HepG2 (cell line): Measurements from ENCODE around the gene TSEN34. TPM values are rescaled to one million over a fixed set of nuclear protein-coding genes. Genes with fewer than 3 reads are reported as not detected.

ENCODE experiments used
- ATAC-seq: fragments of 200-7000 bp; cut with Tn5 transposase; 3 replicates; pipeline ENCODE4 v1.9.1; 2020; ENCODE audit warnings: mild to moderate bottlenecking, moderate library complexity
- BruUV-seq: library from RNA; stranded (reverse); fragments of 400-500 nt; replicated peaks from 2 replicates; lab custom pipeline; 2021; lab: Mats Ljungman, UMichigan
- CTCF ChIA-PET: fragments of 300-600 bp; formaldehyde crosslinking; extraction: SDS; loops from one replicate; lab custom pipeline; 2021; ENCODE audit warnings: low total read pairs, inconsistent platforms, low intra/inter-chr PET ratio; lab: Yijun Ruan, JAX
- POLR2A ChIA-PET: fragments of 350-600 bp; sonication (Branson Sonifier 250); formaldehyde crosslinking; loops from one replicate; lab custom pipeline; 2020; ENCODE audit warnings: antibody characterized with exemption, inconsistent platforms; lab: Yijun Ruan, JAX
- DNase-seq: peaks from one replicate; pipeline ENCODE4 v3.0.0-alpha.2; 2015; ENCODE audit warnings: low spot score
- FAIRE-seq: peaks from 3 replicates; lab custom pipeline; 2011; peaks lifted over from hg19 to GRCh38; lab: Jason Lieb, UNC
- H2AFZ ChIP-seq: one replicate; pipeline ENCODE4 v1.6.1; 2011; ENCODE audit warnings: low read length, inconsistent platforms
- H3K27ac ChIP-seq: fragments of 300-600 bp; 3 replicates; pipeline ENCODE4 v1.8.0; 2011; ENCODE audit warnings: mixed run types, mild to moderate bottlenecking, mixed read lengths, low read length, inconsistent platforms; ENCODE audit not compliant: insufficient read depth; ENCODE audit errors: extremely low read length
- H3K27me3 ChIP-seq, 2 experiments: fragments of 200-600 bp in 1 of 2; 2 replicates in 1 of 2; 3 replicates in 1 of 2; pipeline versions ENCODE4 v1.6.0 to v1.8.0; 2011; ENCODE audit warnings: low read length in 2 of 2, mild to moderate bottlenecking in 2 of 2, moderate library complexity in 2 of 2, inconsistent platforms in 1 of 2; ENCODE audit not compliant: insufficient read depth in 2 of 2, control insufficient read depth in 1 of 2
- H3K36me3 ChIP-seq, 2 experiments: fragments of 200-600 bp in 1 of 2; replicated peaks in 1 of 2; 2 replicates in 1 of 2; 3 replicates in 1 of 2; pipeline versions ENCODE4 v1.5.1 to v1.8.0; 2011; ENCODE audit warnings: low read length in 2 of 2, inconsistent platforms in 1 of 2; ENCODE audit not compliant: insufficient read depth in 2 of 2, control insufficient read depth in 1 of 2
- H3K4me1 ChIP-seq: 2 replicates; pipeline ENCODE4 v1.5.1; 2012; ENCODE audit warnings: low read length, inconsistent platforms; ENCODE audit not compliant: insufficient read depth
- H3K4me2 ChIP-seq: 2 replicates; pipeline ENCODE4 v1.6.0; 2011; ENCODE audit warnings: low read depth, low read length, inconsistent platforms
- H3K4me3 ChIP-seq, 3 experiments: fragments of 200-600 bp in 1 of 3; sonication (generic), shearing (Covaris generic) in 1 of 3; replicated peaks in 1 of 3; 2 replicates each; pipeline ENCODE4 v1.5.1; 2011 to 2016; ENCODE audit warnings: low read length in 3 of 3, inconsistent platforms in 2 of 3, low read depth in 2 of 3, mild to moderate bottlenecking in 2 of 3, control low read depth in 1 of 3, mixed read lengths in 1 of 3; ENCODE audit not compliant: insufficient read depth in 1 of 3
- H3K79me2 ChIP-seq: one replicate; pipeline ENCODE4 v1.6.1; 2011; ENCODE audit warnings: low read length, inconsistent platforms; ENCODE audit not compliant: insufficient read depth
- H3K9ac ChIP-seq: 2 replicates; pipeline ENCODE4 v1.6.0; 2011; ENCODE audit warnings: mild to moderate bottlenecking, low read depth, low read length, inconsistent platforms; ENCODE audit not compliant: insufficient read depth
- H3K9me3 ChIP-seq: 2 replicates; pipeline ENCODE4 v1.5.1; 2012; ENCODE audit warnings: mild to moderate bottlenecking, low read length
- H4K20me1 ChIP-seq: 2 replicates; pipeline ENCODE4 v1.6.0; 2011; ENCODE audit warnings: inconsistent platforms, mild to moderate bottlenecking, low read length, moderate library complexity; ENCODE audit not compliant: insufficient read depth
- CEBPB ChIP-seq: IDR thresholded peaks from 2 replicates; pipeline ENCODE4 v1.6.1; 2011; ENCODE audit warnings: low read depth, low read length, improper control_type of control experiment, borderline replicate concordance
- HCFC1 ChIP-seq: fragments of 150-350 bp; IDR thresholded peaks from 2 replicates; pipeline ENCODE4 v1.6.1; 2014; ENCODE audit warnings: low read depth, low read length
- PCBP2 ChIP-seq: fragments of 200-400 bp; formaldehyde crosslinking; optimal IDR thresholded peaks from 2 replicates; pipeline ENCODE3; 2018; ENCODE audit warnings: low read length, low read depth; ENCODE audit not compliant: poor library complexity, severe bottlenecking
- PLRG1 ChIP-seq: fragments of 450-650 bp; conservative IDR thresholded peaks from 2 replicates; pipeline ENCODE4 v1.6.1; 2016
- RORA ChIP-seq: sonication (generic); formaldehyde crosslinking; IDR thresholded peaks from 2 replicates; pipeline ENCODE4 v1.5.0; 2020; ENCODE audit warnings: mild to moderate bottlenecking, missing genetic modification reagents, moderate library complexity
- SIN3B ChIP-seq: fragments of 150-350 bp; IDR thresholded peaks from 2 replicates; pipeline ENCODE4 v1.6.1; 2014; ENCODE audit warnings: low read length
- SMC3 ChIP-seq: IDR thresholded peaks from 2 replicates; pipeline ENCODE4 v1.6.1; 2011; ENCODE audit warnings: low read length, improper control_type of control experiment
- TBL1XR1 ChIP-seq: fragments of 150-350 bp; IDR thresholded peaks from 2 replicates; pipeline ENCODE4 v1.6.1; 2014; ENCODE audit warnings: borderline replicate concordance, low read length; ENCODE audit not compliant: partially characterized antibody
- ZBTB4 ChIP-seq: sonication (generic); formaldehyde crosslinking; IDR thresholded peaks from 2 replicates; pipeline ENCODE4 v1.4.0; 2020; ENCODE audit warnings: missing genetic modification reagents, mild to moderate bottlenecking, borderline replicate concordance
- ZNF777 ChIP-seq: sonication (generic); formaldehyde crosslinking; IDR thresholded peaks from 2 replicates; pipeline ENCODE4 v1.4.0; 2020; ENCODE audit warnings: missing genetic modification reagents
- whole genome bisulfite sequencing: methylation state at CpG from one replicate; pipeline ENCODE4 v1.1.6; 2017; ENCODE audit warnings: low lambda C conversion rate; 5-methylcytosine and 5-hydroxymethylcytosine counted together
- in situ Hi-C: cut with HindIII; loops from 2 replicates; pipeline ENCODE4 v1.10.0; 2017; ENCODE audit warnings: low pct_unique_long_range_greater_than_20kb; ENCODE audit not compliant: extremely low pct_ligation_motif_present
- intact Hi-C: fragments of 100-400 bp; cut with micrococcal nuclease; formaldehyde crosslinking; loops from one replicate; pipeline ENCODE4 v1.10.0; 2022; ENCODE audit not compliant: unreplicated experiment
- polyA plus RNA-seq, 8 experiments: library from polyadenylated mRNA; depleted of rRNA in 3 of 8; stranded (reverse) in 7 of 8; unstranded in 1 of 8; fragments of >200 nt; fragmentation: Illumina TruSeq in 4 of 8; extraction: Trizol in 4 of 8; gene quantifications; 2 replicates each; pipeline versions ENCODE4 v1.2.1 to v1.2.3, GENCODE V29; 2011 to 2016; ENCODE audit warnings: low read depth in 4 of 8, missing spikeins in 1 of 8, mixed read lengths in 1 of 8; ENCODE audit not compliant: insufficient read depth in 1 of 8
- total RNA-seq, 5 experiments: library from RNA; depleted of rRNA; stranded (reverse); fragments of >200 nt; fragmentation: Illumina TruSeq; extraction: Trizol; gene quantifications; 2 replicates each; pipeline ENCODE4 v1.2.3, GENCODE V29; 2016; ENCODE audit warnings: low read depth in 1 of 5
- TF ChIP-seq, protein P1 (sequence below): sonication (generic); formaldehyde crosslinking; IDR thresholded peaks from 2 replicates; pipeline ENCODE4 v1.4.0; 2020; ENCODE audit warnings: mild to moderate bottlenecking, missing genetic modification reagents
- TF ChIP-seq, protein P2 (sequence below): sonication (generic); formaldehyde crosslinking; conservative IDR thresholded peaks from 2 replicates; pipeline ENCODE4 v1.8.0; 2022; ENCODE audit warnings: missing genetic modification reagents
- TF ChIP-seq, protein P3 (sequence below): sonication (generic); formaldehyde crosslinking; IDR thresholded peaks from 2 replicates; pipeline ENCODE4 v1.9.0; 2021; ENCODE audit warnings: missing genetic modification reagents, borderline replicate concordance

Gene TSEN34
- total and polyA plus RNA-seq, 2 of the 13 experiments (the other 11 are each of a cell fraction or from before 2014, with no cell fraction given): 55.1 to 65.4 TPM

DNA sequence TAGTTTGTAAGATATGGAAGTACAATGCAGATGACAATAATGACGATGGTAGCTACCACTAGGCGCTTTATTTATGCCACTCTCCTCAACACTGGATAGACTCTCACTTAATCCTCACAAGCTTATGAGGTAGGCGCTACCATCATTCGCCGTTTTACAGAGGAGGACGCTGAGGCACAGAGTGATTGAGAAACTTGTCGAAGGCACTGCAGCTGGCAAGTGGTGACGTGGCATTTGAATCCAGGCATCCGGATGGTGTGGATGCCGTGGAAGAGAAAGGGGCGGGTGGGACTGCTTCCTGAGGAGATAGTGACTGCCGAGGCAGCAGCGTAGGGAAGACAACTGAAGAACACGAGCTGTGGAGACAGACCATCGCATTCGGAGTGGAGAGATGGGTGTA is 8.3 kb downstream of the TSEN34 start:
- ATAC-seq: no peak
- H3K9me3 ChIP-seq: no peaks in the 10 kb centered on the region
- no peak for DNase-seq
- in situ Hi-C loops: no loop called here
- BruUV-seq: no TSS peak
- no peak overlapping the region for H3K4me2 ChIP-seq
- FAIRE-seq: no peak
- H3K79me2 ChIP-seq: peaks cover 37% of the 10 kb centered on the region
- H4K20me1 ChIP-seq: peaks cover 37% of the 10 kb centered on the region
- intact Hi-C loops: no loop called here
- H3K27ac ChIP-seq: no peak overlapping the region
- H3K9ac ChIP-seq: no peak overlapping the region
- no peak overlapping the region for H3K4me3 ChIP-seq
- H2AFZ ChIP-seq: no peak overlapping the region
- H3K36me3 ChIP-seq: peaks cover 4 to 41% of the 10 kb centered on the region in 2 experiments
- H3K27me3 ChIP-seq: no peaks in the 10 kb centered on the region; a peak in 1 of 5 replicates
- WGBS: 97% methylated on average over 16 of the region's 16 CpGs
- POLR2A ChIA-PET: interaction anchor here (0.7 to 8.7 kb wide), 4 partner anchors 9 to 62 kb away, joined by 3 to 306 read pairs (median 52); partner anchors contain the start of genes CNOT3, MBOAT7 and TSEN34
- CTCF ChIA-PET: no interaction called here
- TF ChIP-seq PLRG1: no peak
- TF ChIP-seq SMC3: no peak
- no peak for TF ChIP-seq HCFC1
- no peak for TF ChIP-seq CEBPB
- TF ChIP-seq ZNF777: no peak
- no peak for TF ChIP-seq PCBP2
- TF ChIP-seq TBL1XR1: no peak
- no peak for TF ChIP-seq RORA (CRISPR knock-in tag)
- TF ChIP-seq, protein P1, sequence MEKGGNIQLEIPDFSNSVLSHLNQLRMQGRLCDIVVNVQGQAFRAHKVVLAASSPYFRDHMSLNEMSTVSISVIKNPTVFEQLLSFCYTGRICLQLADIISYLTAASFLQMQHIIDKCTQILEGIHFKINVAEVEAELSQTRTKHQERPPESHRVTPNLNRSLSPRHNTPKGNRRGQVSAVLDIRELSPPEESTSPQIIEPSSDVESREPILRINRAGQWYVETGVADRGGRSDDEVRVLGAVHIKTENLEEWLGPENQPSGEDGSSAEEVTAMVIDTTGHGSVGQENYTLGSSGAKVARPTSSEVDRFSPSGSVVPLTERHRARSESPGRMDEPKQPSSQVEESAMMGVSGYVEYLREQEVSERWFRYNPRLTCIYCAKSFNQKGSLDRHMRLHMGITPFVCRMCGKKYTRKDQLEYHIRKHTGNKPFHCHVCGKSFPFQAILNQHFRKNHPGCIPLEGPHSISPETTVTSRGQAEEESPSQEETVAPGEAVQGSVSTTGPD: no peak
- TF ChIP-seq ZBTB4: no peak
- TF ChIP-seq, protein P2, sequence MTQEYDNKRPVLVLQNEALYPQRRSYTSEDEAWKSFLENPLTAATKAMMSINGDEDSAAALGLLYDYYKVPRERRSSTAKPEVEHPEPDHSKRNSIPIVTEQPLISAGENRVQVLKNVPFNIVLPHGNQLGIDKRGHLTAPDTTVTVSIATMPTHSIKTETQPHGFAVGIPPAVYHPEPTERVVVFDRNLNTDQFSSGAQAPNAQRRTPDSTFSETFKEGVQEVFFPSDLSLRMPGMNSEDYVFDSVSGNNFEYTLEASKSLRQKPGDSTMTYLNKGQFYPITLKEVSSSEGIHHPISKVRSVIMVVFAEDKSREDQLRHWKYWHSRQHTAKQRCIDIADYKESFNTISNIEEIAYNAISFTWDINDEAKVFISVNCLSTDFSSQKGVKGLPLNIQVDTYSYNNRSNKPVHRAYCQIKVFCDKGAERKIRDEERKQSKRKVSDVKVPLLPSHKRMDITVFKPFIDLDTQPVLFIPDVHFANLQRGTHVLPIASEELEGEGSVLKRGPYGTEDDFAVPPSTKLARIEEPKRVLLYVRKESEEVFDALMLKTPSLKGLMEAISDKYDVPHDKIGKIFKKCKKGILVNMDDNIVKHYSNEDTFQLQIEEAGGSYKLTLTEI (CRISPR knock-in tag): no peak
- TF ChIP-seq, protein P3, sequence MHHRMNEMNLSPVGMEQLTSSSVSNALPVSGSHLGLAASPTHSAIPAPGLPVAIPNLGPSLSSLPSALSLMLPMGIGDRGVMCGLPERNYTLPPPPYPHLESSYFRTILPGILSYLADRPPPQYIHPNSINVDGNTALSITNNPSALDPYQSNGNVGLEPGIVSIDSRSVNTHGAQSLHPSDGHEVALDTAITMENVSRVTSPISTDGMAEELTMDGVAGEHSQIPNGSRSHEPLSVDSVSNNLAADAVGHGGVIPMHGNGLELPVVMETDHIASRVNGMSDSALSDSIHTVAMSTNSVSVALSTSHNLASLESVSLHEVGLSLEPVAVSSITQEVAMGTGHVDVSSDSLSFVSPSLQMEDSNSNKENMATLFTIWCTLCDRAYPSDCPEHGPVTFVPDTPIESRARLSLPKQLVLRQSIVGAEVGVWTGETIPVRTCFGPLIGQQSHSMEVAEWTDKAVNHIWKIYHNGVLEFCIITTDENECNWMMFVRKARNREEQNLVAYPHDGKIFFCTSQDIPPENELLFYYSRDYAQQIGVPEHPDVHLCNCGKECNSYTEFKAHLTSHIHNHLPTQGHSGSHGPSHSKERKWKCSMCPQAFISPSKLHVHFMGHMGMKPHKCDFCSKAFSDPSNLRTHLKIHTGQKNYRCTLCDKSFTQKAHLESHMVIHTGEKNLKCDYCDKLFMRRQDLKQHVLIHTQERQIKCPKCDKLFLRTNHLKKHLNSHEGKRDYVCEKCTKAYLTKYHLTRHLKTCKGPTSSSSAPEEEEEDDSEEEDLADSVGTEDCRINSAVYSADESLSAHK (CRISPR knock-in tag): no peak
- no peak for TF ChIP-seq SIN3B
- H3K4me1 ChIP-seq: peaks cover 37% of the 10 kb centered on the region
